Fibroblast of lung (primary cell): ENCODE measurements around the gene NTRK2. TPM values are rescaled to one million over a fixed set of nuclear protein-coding genes. Genes with fewer than 3 reads are reported as not detected.

ENCODE experiments used
- DNase-seq, 2 donors: peaks; one replicate each; pipeline versions ENCODE4 v3.0.0 to v3.0.0-alpha.2; 2010; ENCODE audit warnings: low read depth in 2 of 2
- H2AFZ ChIP-seq: 2 replicates; pipeline ENCODE4 v1.5.1; 2012; ENCODE audit warnings: low read length, control low read depth, inconsistent platforms
- H3K27ac ChIP-seq: 2 replicates; pipeline ENCODE4 v1.5.1; 2011; ENCODE audit warnings: low read length, control low read depth; ENCODE audit not compliant: insufficient read depth
- H3K27me3 ChIP-seq: 2 replicates; pipeline ENCODE4 v1.5.1; 2011; ENCODE audit warnings: mild to moderate bottlenecking, low read length; ENCODE audit not compliant: control insufficient read depth, insufficient read depth
- H3K36me3 ChIP-seq: 2 replicates; pipeline ENCODE4 v1.5.1; 2011; ENCODE audit warnings: low read length; ENCODE audit not compliant: control insufficient read depth, insufficient read depth
- H3K4me1 ChIP-seq: 2 replicates; pipeline ENCODE4 v1.5.1; 2011; ENCODE audit warnings: low read length; ENCODE audit not compliant: control insufficient read depth, insufficient read depth; ENCODE audit errors: extremely low read depth
- H3K4me2 ChIP-seq: 2 replicates; pipeline ENCODE4 v1.5.1; 2011; ENCODE audit warnings: low read length, control low read depth; ENCODE audit not compliant: insufficient read depth; ENCODE audit errors: extremely low read depth
- H3K4me3 ChIP-seq, 4 experiments: fragments of 200-600 bp in 1 of 4; sonication (generic) in 1 of 4; replicated peaks in 1 of 4; 2 replicates each; pipeline ENCODE4 v1.5.1; 2011 to 2016; ENCODE audit warnings: low read length in 4 of 4, low read depth in 3 of 4, mild to moderate bottlenecking in 3 of 4, control low read depth in 2 of 4, inconsistent platforms in 1 of 4, mixed read lengths in 1 of 4; ENCODE audit not compliant: insufficient read depth in 1 of 4; ENCODE audit errors: control extremely low read depth in 1 of 4
- H3K79me2 ChIP-seq: 2 replicates; pipeline ENCODE4 v1.5.1; 2012; ENCODE audit warnings: mild to moderate bottlenecking, low read length, inconsistent platforms; ENCODE audit not compliant: control insufficient read depth, insufficient read depth
- H3K9ac ChIP-seq: 2 replicates; pipeline ENCODE4 v1.5.1; 2011; ENCODE audit warnings: mild to moderate bottlenecking, low read length, control low read depth; ENCODE audit not compliant: insufficient read depth
- H3K9me3 ChIP-seq: 2 replicates; pipeline ENCODE4 v1.5.1; 2012; ENCODE audit warnings: low read depth, low read length; ENCODE audit not compliant: control insufficient read depth, insufficient read depth
- H4K20me1 ChIP-seq: 2 replicates; pipeline ENCODE4 v1.5.1; 2011; ENCODE audit warnings: low read length; ENCODE audit not compliant: control insufficient read depth, insufficient read depth; ENCODE audit errors: extremely low read depth
- CTCF ChIP-seq, 2 donors: IDR thresholded peaks in 1 of 2; conservative IDR thresholded peaks in 1 of 2; 1 replicate in 1 of 2; 2 replicates in 1 of 2; pipeline ENCODE4 v1.5.1; 2011 to 2012; ENCODE audit warnings: low read length in 2 of 2, control low read depth in 1 of 2, inconsistent platforms in 1 of 2, low read depth in 1 of 2, mild to moderate bottlenecking in 1 of 2
- EZH2 ChIP-seq: IDR thresholded peaks from 2 replicates; pipeline ENCODE4 v1.5.1; 2012; ENCODE audit warnings: low read length, control low read depth, mild to moderate bottlenecking; ENCODE audit errors: missing control alignments
- polyA plus RNA-seq, 2 donors: library from polyadenylated mRNA; depleted of rRNA in 1 of 2; stranded (reverse) in 1 of 2; unstranded in 1 of 2; fragments of >200 nt; gene quantifications; 2 replicates each; pipeline ENCODE4 v1.2.1, GENCODE V29; 2011 to 2012; ENCODE audit warnings: missing spikeins in 1 of 2
- total RNA-seq: library from RNA; depleted of rRNA; stranded (reverse); fragments of >200 nt; gene quantifications from 2 replicates; pipeline ENCODE4 v1.2.1, GENCODE V29; 2014

The NTRK2 gene
- total and polyA plus RNA-seq, 2 donors (not counting 1 experiment from before 2014, with no cell fraction given), result 0.66 to 1.1 TPM

- no peak overlapping the region for H3K4me3 ChIP-seq
- peak in 1 of 2 donors; percentile 64 for DNase-seq
- no peak overlapping the region for H3K9ac ChIP-seq
- no peak overlapping the region for H3K27ac ChIP-seq
- no peaks in the 10 kb centered on the region for H3K4me1 ChIP-seq
- no peaks in the 10 kb centered on the region for H3K36me3 ChIP-seq
- no peaks in the 10 kb centered on the region for H3K79me2 ChIP-seq
- TF ChIP-seq EZH2, result no peak
- no peak for TF ChIP-seq CTCF (conservative IDR thresholded peaks at IDR 0.05 in 1 of 2, IDR thresholded peaks at IDR 0.05 in 1 of 2; ENCODE audit: low read depth in 1 of 2, low read length in 2 of 2)
- H3K4me2 ChIP-seq, result no peak overlapping the region
- no peaks in the 10 kb centered on the region for H3K9me3 ChIP-seq
- no peak overlapping the region for H2AFZ ChIP-seq
- H3K27me3 ChIP-seq, result no peaks in the 10 kb centered on the region
- H4K20me1 ChIP-seq, result no peaks in the 10 kb centered on the region
Measured at GRCh38 chr9:84793251-84793650, 123.7 kb downstream of the NTRK2 start.

DNA sequence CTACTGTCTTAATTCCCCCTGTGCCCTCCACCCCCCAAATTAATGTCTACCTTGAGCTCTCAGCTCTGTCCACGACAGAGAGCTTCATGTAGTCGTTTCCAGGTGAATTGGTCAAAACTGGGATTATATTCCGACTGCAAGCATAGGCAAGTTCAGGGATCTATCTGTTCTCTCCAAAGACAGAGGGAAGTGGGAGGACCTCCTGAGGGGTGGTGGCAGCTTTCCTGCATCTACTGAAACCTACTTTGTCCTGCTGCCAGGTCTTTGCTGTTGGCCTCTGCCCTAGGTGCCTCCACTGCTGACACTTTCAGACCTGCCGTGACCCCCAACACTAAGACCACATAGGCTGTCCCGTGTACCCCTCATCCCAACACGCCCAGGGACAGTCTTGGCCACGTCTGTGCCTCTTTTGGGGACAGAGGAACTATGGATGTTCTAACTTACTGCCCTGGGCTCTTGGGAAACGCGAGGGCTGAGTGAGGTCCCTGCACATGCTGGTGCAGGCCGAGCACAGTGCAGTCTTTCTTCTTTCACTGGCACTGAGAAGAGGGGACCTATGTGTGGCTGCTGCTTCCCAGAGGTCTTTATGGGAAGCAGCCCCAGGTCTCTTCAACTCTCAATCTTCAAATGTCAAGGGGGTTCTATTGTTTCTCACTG, 125.6 kb downstream of the NTRK2 start:
- Histone ChIP-seq H4K20me1 (no peaks in the 10 kb centered on the region), H3K27ac (no peak overlapping the region), H3K4me1 (no peaks in the 10 kb centered on the region), H3K4me3 (no peak overlapping the region), H3K9ac (no peak overlapping the region), H3K79me2 (no peaks in the 10 kb centered on the region), H3K36me3 (no peaks in the 10 kb centered on the region), H3K4me2 (no peak overlapping the region), H2AFZ (no peak overlapping the region), H3K9me3 (no peaks in the 10 kb centered on the region), H3K27me3 (no peaks in the 10 kb centered on the region)
- no peak for DNase-seq
- TF ChIP-seq EZH2 (no peak), CTCF (conservative IDR thresholded peaks at IDR 0.05 in 1 of 2, IDR thresholded peaks at IDR 0.05 in 1 of 2; ENCODE audit: low read depth in 1 of 2, low read length in 2 of 2) (no peak)

DNA sequence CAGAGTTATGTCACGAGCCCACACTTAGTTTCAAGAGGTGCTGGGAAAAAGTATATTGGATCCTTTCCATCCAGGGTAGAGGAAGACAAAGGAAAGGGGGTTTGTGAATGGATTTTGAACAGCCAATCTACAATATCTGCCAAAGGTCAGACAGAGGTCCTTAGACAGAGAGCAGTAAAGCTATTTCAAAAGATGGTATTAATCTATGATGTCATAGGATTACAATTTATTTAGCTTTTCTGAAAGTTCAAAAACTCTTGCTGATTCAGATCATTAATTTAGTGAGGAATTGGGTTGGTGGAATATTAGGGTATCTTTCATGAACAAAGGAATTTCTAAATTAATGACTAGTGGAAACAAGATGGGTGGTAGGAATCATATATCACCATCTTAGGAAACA, 126.9 kb downstream of the NTRK2 start:
- no peak for TF ChIP-seq CTCF (conservative IDR thresholded peaks at IDR 0.05 in 1 of 2, IDR thresholded peaks at IDR 0.05 in 1 of 2; ENCODE audit: low read depth in 1 of 2, low read length in 2 of 2)
- Histone ChIP-seq H3K4me3 (no peak overlapping the region), H3K9me3 (no peaks in the 10 kb centered on the region), H2AFZ (no peak overlapping the region), H3K27ac (no peak overlapping the region), H4K20me1 (no peaks in the 10 kb centered on the region), H3K79me2 (no peaks in the 10 kb centered on the region), H3K27me3 (no peaks in the 10 kb centered on the region), H3K36me3 (no peaks in the 10 kb centered on the region), H3K4me2 (no peak overlapping the region), H3K4me1 (no peaks in the 10 kb centered on the region), H3K9ac (no peak overlapping the region)
- DNase-seq, result peak in 1 of 2 donors; percentile 23
